Measurements from ENCODE around the gene ADD1.
"Not testable (repeated sequence)": the region's sequence is repeated elsewhere in the genome, so short reads cannot be mapped to it uniquely, and the experiment has no call there.

The ADD1 gene

GRCh38 chr4:2937146-2937857 lies 93.7 kb downstream of the ADD1 start:
- DNase-seq, result no peak

- DNase-seq, result no peak
Observed at GRCh38 chr4:2937986-2938385, 94.3 kb downstream of the ADD1 start.

- not testable (repeated sequence) for DNase-seq
Observed at GRCh38 chr4:2938411-2938810, 94.8 kb downstream of the ADD1 start.

- DNase-seq, result no peak
Observed at GRCh38 chr4:2938906-2939305, 95.3 kb downstream of the ADD1 start.

GRCh38 chr4:2939383-2940243 lies 96.0 kb downstream of the ADD1 start:
- DNase-seq, result no peak

- no peak for DNase-seq
Observed at GRCh38 chr4:2940267-2941137, 96.9 kb downstream of the ADD1 start.

- no peak for DNase-seq
Observed at GRCh38 chr4:2941138-2942036, 97.7 kb downstream of the ADD1 start.

GRCh38 chr4:2942037-2942531 lies 98.4 kb downstream of the ADD1 start:
- DNase-seq, result no peak

GRCh38 chr4:2942532-2943363 lies 99.1 kb downstream of the ADD1 start:
- DNase-seq, result no peak

- no peak for DNase-seq
Observed at GRCh38 chr4:2943364-2944090, 99.9 kb downstream of the ADD1 start.

GRCh38 chr4:2944091-2944482 lies 100.4 kb downstream of the ADD1 start:
- no peak for DNase-seq

- DNase-seq, result no peak
Observed at GRCh38 chr4:2944586-2945526, 101.2 kb downstream of the ADD1 start.

- DNase-seq, result not testable (repeated sequence)
Observed at GRCh38 chr4:2945619-2946604, 102.3 kb downstream of the ADD1 start.

GRCh38 chr4:2946812-2947600 lies 103.4 kb downstream of the ADD1 start:
- DNase-seq, result no peak

- no peak for DNase-seq
Observed at GRCh38 chr4:2947926-2948325, 104.3 kb downstream of the ADD1 start.

- no peak for DNase-seq
Observed at GRCh38 chr4:2948895-2949781, 105.5 kb downstream of the ADD1 start.
